ENCODE data around the gene FCRL2. TPM values are rescaled to one million over a fixed set of nuclear protein-coding genes. Genes with fewer than 3 reads are reported as not detected.

The FCRL2 gene
- total RNA-seq, 1 donor from 2014 or later, result not detected

DNA sequence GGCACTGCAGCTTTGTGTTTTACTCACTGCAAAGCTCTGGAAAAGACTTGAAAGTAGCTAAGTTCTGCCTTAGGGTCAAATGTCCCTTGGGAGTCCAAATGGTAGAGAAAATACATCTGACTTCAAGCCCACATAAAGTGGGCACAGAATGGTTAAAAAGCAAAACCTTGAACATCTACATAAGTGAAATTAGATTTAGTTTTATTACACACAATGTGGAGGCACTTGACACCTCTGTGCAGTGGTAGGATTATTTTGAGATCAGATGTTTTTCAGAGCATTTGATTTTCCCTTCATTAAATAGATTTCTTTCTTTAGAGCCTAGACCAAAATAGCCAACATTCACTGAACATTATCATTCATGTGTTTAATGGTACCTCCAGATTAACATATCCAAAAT, 65.1 kb downstream of the FCRL2 start:
- H3K36me3 Mint-ChIP-seq, result no peaks in the 10 kb centered on the region
- no peak overlapping the region for H3K4me3 Mint-ChIP-seq
- DNase-seq (ENCODE audit: extremely low spot score, unreplicated experiment), result no peak
- H3K27me3 Mint-ChIP-seq, result peaks cover 8% of the 10 kb centered on the region
- H3K9me3 Mint-ChIP-seq, result no peaks in the 10 kb centered on the region
- no peak overlapping the region for H3K27ac Mint-ChIP-seq
- no peaks in the 10 kb centered on the region for H3K4me1 Mint-ChIP-seq (ENCODE audit: unreplicated experiment)
- TF ChIP-seq, protein P1, sequence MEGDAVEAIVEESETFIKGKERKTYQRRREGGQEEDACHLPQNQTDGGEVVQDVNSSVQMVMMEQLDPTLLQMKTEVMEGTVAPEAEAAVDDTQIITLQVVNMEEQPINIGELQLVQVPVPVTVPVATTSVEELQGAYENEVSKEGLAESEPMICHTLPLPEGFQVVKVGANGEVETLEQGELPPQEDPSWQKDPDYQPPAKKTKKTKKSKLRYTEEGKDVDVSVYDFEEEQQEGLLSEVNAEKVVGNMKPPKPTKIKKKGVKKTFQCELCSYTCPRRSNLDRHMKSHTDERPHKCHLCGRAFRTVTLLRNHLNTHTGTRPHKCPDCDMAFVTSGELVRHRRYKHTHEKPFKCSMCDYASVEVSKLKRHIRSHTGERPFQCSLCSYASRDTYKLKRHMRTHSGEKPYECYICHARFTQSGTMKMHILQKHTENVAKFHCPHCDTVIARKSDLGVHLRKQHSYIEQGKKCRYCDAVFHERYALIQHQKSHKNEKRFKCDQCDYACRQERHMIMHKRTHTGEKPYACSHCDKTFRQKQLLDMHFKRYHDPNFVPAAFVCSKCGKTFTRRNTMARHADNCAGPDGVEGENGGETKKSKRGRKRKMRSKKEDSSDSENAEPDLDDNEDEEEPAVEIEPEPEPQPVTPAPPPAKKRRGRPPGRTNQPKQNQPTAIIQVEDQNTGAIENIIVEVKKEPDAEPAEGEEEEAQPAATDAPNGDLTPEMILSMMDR (conservative IDR thresholded peaks at IDR 0.05), result no peak

- Mint-ChIP-seq H3K9me3 (no peaks in the 10 kb centered on the region), H3K4me1 (ENCODE audit: unreplicated experiment) (no peaks in the 10 kb centered on the region), H3K36me3 (no peaks in the 10 kb centered on the region), H3K27me3 (peaks cover 16% of the 10 kb centered on the region), H3K27ac (no peak overlapping the region), H3K4me3 (no peak overlapping the region)
- TF ChIP-seq, protein P1 (conservative IDR thresholded peaks at IDR 0.05), result no peak
- no peak for DNase-seq (ENCODE audit: extremely low spot score, unreplicated experiment)
These were observed 72.1 kb downstream of the FCRL2 start for GRCh38 chr1:157704878-157705277.

- H3K9me3 Mint-ChIP-seq, result no peaks in the 10 kb centered on the region
- H3K4me3 Mint-ChIP-seq, result no peak overlapping the region
- no peak overlapping the region for H3K27ac Mint-ChIP-seq
- H3K27me3 Mint-ChIP-seq, result peaks cover 16% of the 10 kb centered on the region
- H3K36me3 Mint-ChIP-seq, result no peaks in the 10 kb centered on the region
- TF ChIP-seq, protein P1 (conservative IDR thresholded peaks at IDR 0.05), result no peak
- no peaks in the 10 kb centered on the region for H3K4me1 Mint-ChIP-seq (ENCODE audit: unreplicated experiment)
- no peak for DNase-seq (ENCODE audit: extremely low spot score, unreplicated experiment)
These were observed 73.0 kb downstream of the FCRL2 start for GRCh38 chr1:157703981-157704380.

- TF ChIP-seq, protein P1 (conservative IDR thresholded peaks at IDR 0.05), result no peak
- H3K4me3 Mint-ChIP-seq, result no peak overlapping the region
- no peak for DNase-seq (ENCODE audit: extremely low spot score, unreplicated experiment)
- H3K9me3 Mint-ChIP-seq, result no peaks in the 10 kb centered on the region
- H3K27me3 Mint-ChIP-seq, result peaks cover 24% of the 10 kb centered on the region
- H3K36me3 Mint-ChIP-seq, result no peaks in the 10 kb centered on the region
- no peaks in the 10 kb centered on the region for H3K4me1 Mint-ChIP-seq (ENCODE audit: unreplicated experiment)
- H3K27ac Mint-ChIP-seq, result no peak overlapping the region
These were observed 74.6 kb downstream of the FCRL2 start for GRCh38 chr1:157702308-157702825.

DNA sequence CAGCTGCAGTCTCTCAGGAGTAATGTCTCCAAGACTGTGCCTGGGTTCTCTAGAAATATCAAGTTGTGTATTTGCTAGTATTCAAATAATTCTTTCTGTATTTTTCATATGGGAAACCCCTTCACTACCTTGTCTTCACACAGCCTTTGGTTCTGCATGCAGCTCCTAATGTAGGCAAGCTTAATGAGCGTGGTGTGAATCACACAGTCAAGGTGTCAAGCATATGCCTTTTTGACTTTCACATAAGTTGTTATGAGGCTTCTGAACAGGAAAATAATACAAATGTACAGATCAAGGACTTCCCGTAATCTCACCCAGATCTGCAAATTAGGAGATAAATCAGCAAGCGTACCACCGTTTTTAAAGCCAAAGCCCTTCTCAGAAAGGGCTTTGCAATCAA, 76.2 kb downstream of the FCRL2 start, which contains the start of gene FCRL3:
Gene FCRL3 (minus strand): TSS at position 38 of the 400 bp plus-strand sequence. CDS start 280 bp downstream, outside the sequence.
- H3K27me3 Mint-ChIP-seq, result peaks cover 18% of the 10 kb centered on the region
- H3K4me3 Mint-ChIP-seq, result no peak within 1 kb of the TSS
- H3K27ac Mint-ChIP-seq, result no peak within 1 kb of the TSS
- H3K36me3 Mint-ChIP-seq, result no peaks in the 10 kb centered on the region
- no peaks in the 10 kb centered on the region for H3K4me1 Mint-ChIP-seq (ENCODE audit: unreplicated experiment)
- DNase-seq (ENCODE audit: extremely low spot score, unreplicated experiment), result no peak
- TF ChIP-seq, protein P1 (conservative IDR thresholded peaks at IDR 0.05), result no peak
- no peaks in the 10 kb centered on the region for H3K9me3 Mint-ChIP-seq

DNA sequence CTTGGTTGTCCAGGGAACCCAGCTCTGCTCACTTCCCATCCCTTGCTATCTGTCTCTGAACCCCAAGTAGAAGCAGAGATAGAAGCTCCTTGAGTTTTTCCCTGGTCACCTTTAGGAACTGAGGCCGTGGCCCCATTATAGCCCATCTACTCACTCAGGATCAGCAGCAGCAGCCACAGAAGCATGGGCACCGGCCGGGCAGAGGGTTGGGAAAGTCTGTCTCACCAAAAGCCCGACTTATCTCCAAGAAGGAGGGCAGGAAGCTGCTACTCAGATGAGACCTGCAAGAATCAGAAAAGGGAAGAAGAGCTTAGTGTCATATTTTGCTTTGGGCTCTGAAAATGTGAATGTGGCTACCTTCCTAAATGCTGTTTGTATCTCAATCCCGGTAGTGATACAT, 76.6 kb downstream of the FCRL2 start:
- no peak for DNase-seq (ENCODE audit: extremely low spot score, unreplicated experiment)
- H3K4me1 Mint-ChIP-seq (ENCODE audit: unreplicated experiment), result no peaks in the 10 kb centered on the region
- H3K36me3 Mint-ChIP-seq, result no peaks in the 10 kb centered on the region
- H3K4me3 Mint-ChIP-seq, result no peak overlapping the region
- peaks cover 18% of the 10 kb centered on the region for H3K27me3 Mint-ChIP-seq
- TF ChIP-seq, protein P1 (conservative IDR thresholded peaks at IDR 0.05), result no peak
- no peak overlapping the region for H3K27ac Mint-ChIP-seq
- H3K9me3 Mint-ChIP-seq, result no peaks in the 10 kb centered on the region

Measured in type B pancreatic cell (in vitro differentiated cells).